K562 (cell line): ENCODE measurements around the gene CIAO2B. TPM values are rescaled to one million over a fixed set of nuclear protein-coding genes. Genes with fewer than 3 reads are reported as not detected.

Source experiments
- ATAC-seq: fragments of 200-7000 bp; cut with Tn5 transposase; 3 replicates; pipeline ENCODE4 v1.9.1; 2020; ENCODE audit warnings: moderate library complexity
- BruUV-seq: library from RNA; stranded (reverse); fragments of 400-500 nt; replicated peaks from 2 replicates; lab custom pipeline; 2021; lab: Mats Ljungman, UMichigan
- CTCF ChIA-PET: fragments of 300-600 bp; formaldehyde crosslinking; extraction: SDS; loops from one replicate; lab custom pipeline; 2021; ENCODE audit warnings: low intra/inter-chr PET ratio; lab: Yijun Ruan, JAX
- POLR2A ChIA-PET: fragments of 300-600, 350-650 bp; sonication (Branson Sonifier 250); formaldehyde crosslinking; extraction: SDS; loops from one replicate; lab custom pipeline; 2021; ENCODE audit warnings: antibody characterized with exemption, inconsistent platforms; lab: Yijun Ruan, JAX
- DNase-seq, 4 experiments: peaks; one replicate each; pipeline versions ENCODE4 v3.0.0 to v3.0.0-alpha.2; 2011 to 2018; ENCODE audit warnings: low spot score in 3 of 4, mixed read lengths in 3 of 4; ENCODE audit errors: extremely low read depth in 1 of 4
- FAIRE-seq: peaks from 2 replicates; lab custom pipeline; 2011; peaks lifted over from hg19 to GRCh38; lab: Jason Lieb, UNC
- H2AFZ ChIP-seq: 2 replicates; pipeline ENCODE4 v1.6.0; 2011; ENCODE audit warnings: low read depth, low read length, control low read depth, inconsistent platforms
- H3K27ac ChIP-seq: fragments of 200-600 bp; 3 replicates; pipeline ENCODE4 v1.8.0; 2011; ENCODE audit warnings: low read depth, mild to moderate bottlenecking, control low read depth, inconsistent platforms, low read length, moderate library complexity, mixed read lengths; ENCODE audit errors: extremely low read depth
- H3K27me3 ChIP-seq, 2 experiments: fragments of 300-600 bp in 1 of 2; 2 replicates in 1 of 2; 3 replicates in 1 of 2; pipeline versions ENCODE4 v1.6.0 to v1.8.0; 2011; ENCODE audit warnings: inconsistent platforms in 2 of 2, low read length in 2 of 2, mild to moderate bottlenecking in 1 of 2, mixed read lengths in 1 of 2, moderate library complexity in 1 of 2; ENCODE audit not compliant: control insufficient read depth in 2 of 2, insufficient read depth in 2 of 2
- H3K36me3 ChIP-seq: fragments of 300-600 bp; 3 replicates; pipeline ENCODE4 v1.8.0; 2011; ENCODE audit warnings: mild to moderate bottlenecking, low read length, inconsistent platforms; ENCODE audit not compliant: control insufficient read depth, insufficient read depth
- H3K4me1 ChIP-seq, 2 experiments: fragments of 200-600 bp in 1 of 2; replicated peaks in 1 of 2; 2 replicates in 1 of 2; 3 replicates in 1 of 2; pipeline versions ENCODE4 v1.5.1 to v1.8.0; 2011; ENCODE audit warnings: inconsistent platforms in 2 of 2, low read length in 2 of 2, mild to moderate bottlenecking in 1 of 2, mixed read lengths in 1 of 2, moderate library complexity in 1 of 2; ENCODE audit not compliant: control insufficient read depth in 2 of 2, insufficient read depth in 2 of 2
- H3K4me2 ChIP-seq: 2 replicates; pipeline ENCODE4 v1.6.1; 2011; ENCODE audit warnings: low read length, control low read depth, inconsistent platforms, mixed read lengths; ENCODE audit not compliant: insufficient read depth
- H3K4me3 ChIP-seq: fragments of 200-600 bp; sonication (generic), shearing (Covaris generic); 2 replicates; pipeline ENCODE4 v1.5.1; 2016; ENCODE audit warnings: control low read depth, inconsistent platforms
- H3K79me2 ChIP-seq: fragments of 200-600 bp; 3 replicates; pipeline ENCODE4 v1.8.0; 2011; ENCODE audit warnings: low read length, inconsistent platforms; ENCODE audit not compliant: control insufficient read depth, insufficient read depth
- H3K9ac ChIP-seq, 2 experiments: 2 replicates each; pipeline versions ENCODE4 v1.6.0 to v1.6.1; 2011; ENCODE audit warnings: low read depth in 2 of 2, low read length in 2 of 2, control low read depth in 1 of 2, inconsistent platforms in 1 of 2, mild to moderate bottlenecking in 1 of 2, mixed read lengths in 1 of 2; ENCODE audit not compliant: insufficient read depth in 1 of 2
- H3K9me1 ChIP-seq: one replicate; pipeline ENCODE4 v1.6.0; 2011; ENCODE audit warnings: inconsistent platforms, mild to moderate bottlenecking, low read length, moderate library complexity; ENCODE audit not compliant: control insufficient read depth, insufficient read depth
- H3K9me3 ChIP-seq: replicated peaks from 2 replicates; pipeline ENCODE4 v1.5.1; 2011; ENCODE audit warnings: low read depth, low read length, inconsistent platforms; ENCODE audit not compliant: control insufficient read depth, insufficient read depth
- H4K20me1 ChIP-seq: replicated peaks from 2 replicates; pipeline ENCODE4 v1.6.1; 2011; ENCODE audit warnings: low read length, inconsistent platforms, mixed read lengths; ENCODE audit not compliant: control insufficient read depth, insufficient read depth
- CCNT2 ChIP-seq: IDR thresholded peaks from 2 replicates; pipeline ENCODE4 v1.6.1; 2011; ENCODE audit warnings: borderline replicate concordance, low read depth, mild to moderate bottlenecking, moderate library complexity, mixed read lengths, low read length; ENCODE audit not compliant: insufficient read length; ENCODE audit errors: extremely low read depth
- EZH2 ChIP-seq: IDR thresholded peaks from 2 replicates; pipeline ENCODE4 v1.6.1; 2012; ENCODE audit warnings: low read depth, mild to moderate bottlenecking, inconsistent platforms, low read length, borderline replicate concordance
- KDM5B ChIP-seq: fragments of 200-600 bp; sonication (generic); IDR thresholded peaks from 2 replicates; pipeline ENCODE4 v1.6.1; 2012; ENCODE audit warnings: low read depth, mild to moderate bottlenecking, moderate library complexity, low read length, control low read depth, inconsistent platforms; ENCODE audit not compliant: insufficient replicate concordance
- L3MBTL2 ChIP-seq: fragments of 450-650 bp; IDR thresholded peaks from 2 replicates; pipeline ENCODE4 v1.6.1; 2016; ENCODE audit warnings: mild to moderate bottlenecking, moderate library complexity
- MAFF ChIP-seq: IDR thresholded peaks from 2 replicates; pipeline ENCODE4 v1.6.1; 2012; ENCODE audit warnings: low read length, improper control_type of control experiment
- MECOM ChIP-seq: fragments of 250-450 bp; sonication (Bioruptor Pico); IDR thresholded peaks from 2 replicates; pipeline ENCODE4 v1.8.0; 2022; ENCODE audit warnings: inconsistent platforms
- RCOR1 ChIP-seq, 2 experiments: IDR thresholded peaks; 2 replicates each; pipeline ENCODE4 v1.6.1; 2012; ENCODE audit warnings: low read depth in 2 of 2, low read length in 2 of 2, borderline replicate concordance in 1 of 2, improper control_type of control experiment in 1 of 2
- TEAD1 ChIP-seq, 2 experiments: fragments of 450-650 bp in 1 of 2; sonication (generic) in 1 of 2; formaldehyde crosslinking; IDR thresholded peaks; 2 replicates each; pipeline versions ENCODE4 v1.4.0 to v1.8.0; 2020 to 2022; ENCODE audit warnings: mild to moderate bottlenecking in 2 of 2, missing genetic modification reagents in 1 of 2
- ZC3H4 ChIP-seq: sonication (generic); formaldehyde crosslinking; IDR thresholded peaks from 2 replicates; pipeline ENCODE4 v1.9.0; 2021; ENCODE audit warnings: missing genetic modification reagents, borderline replicate concordance
- ZNF263 ChIP-seq: sonication (generic); formaldehyde crosslinking; IDR thresholded peaks from 2 replicates; pipeline ENCODE4 v1.8.0; 2022; ENCODE audit warnings: mild to moderate bottlenecking, missing genetic modification reagents, borderline replicate concordance
- whole genome bisulfite sequencing: fragments of 100-300 bp; shearing (Covaris generic); methylation state at CpG from one replicate; pipeline ENCODE4 v1.1.6; 2016; ENCODE audit warnings: low coverage, mixed read lengths; ENCODE audit not compliant: insufficient coverage; ENCODE audit errors: missing lambda C conversion rate; 5-methylcytosine and 5-hydroxymethylcytosine counted together
- in situ Hi-C: fragments of 300-500 bp; cut with MboI; formaldehyde crosslinking; loops from 4 replicates; pipeline ENCODE4 v1.15.0; 2018; ENCODE audit warnings: inconsistent platforms, mixed read lengths
- intact Hi-C: fragments of 100-400 bp; cut with micrococcal nuclease; formaldehyde crosslinking; loops from 2 replicates; pipeline ENCODE4 v1.14.2; 2022
- polyA plus RNA-seq, 8 experiments: library from polyadenylated mRNA; depleted of rRNA in 4 of 8; stranded (reverse) in 5 of 8; unstranded in 3 of 8; fragments of >200 nt; fragmentation: Nextera tagmentation in 2 of 8; fragmentation: Illumina TruSeq in 1 of 8; extraction: Ambion mirVana in 2 of 8; extraction: Trizol in 1 of 8; gene quantifications; 2 replicates each; pipeline versions ENCODE4 v1.2.1 to v1.2.3, GENCODE V29; 2011 to 2014; ENCODE audit warnings: inconsistent platforms in 1 of 8, missing spikeins in 1 of 8
- total RNA-seq, 7 experiments: library from RNA; depleted of rRNA in 6 of 7; stranded (reverse); fragments of >200 nt in 6 of 7; fragmentation: Illumina TruSeq in 2 of 7; extraction: Trizol in 2 of 7; gene quantifications; 2 replicates each; pipeline versions ENCODE4 v1.2.1 to v1.2.3, GENCODE V29; 2011 to 2021; ENCODE audit warnings: low replicate concordance in 1 of 7

The CIAO2B gene
- total and polyA plus RNA-seq, 9 of the 15 experiments (the other 6 are each of a cell fraction or from before 2014, with no cell fraction given), result 86.8 to 182 (median 113) TPM

GRCh38 chr16:66905633-66906539, 28.3 kb downstream of the CIAO2B start (continued):
- TF ChIP-seq MECOM (CRISPR knock-in tag) (no peak), L3MBTL2 (peak; percentile 59; the same call in 1 of the 2 replicates), RCOR1 (IDR thresholded peaks at IDR 0.05; ENCODE audit: borderline replicate concordance in 1 of 2, low read depth in 2 of 2, low read length in 2 of 2) (peak; percentile 14 to 66; a peak in 2 of 4 replicates), MAFF (no peak), CCNT2 (no peak), EZH2 (no peak), ZNF263 (no peak)

DNA sequence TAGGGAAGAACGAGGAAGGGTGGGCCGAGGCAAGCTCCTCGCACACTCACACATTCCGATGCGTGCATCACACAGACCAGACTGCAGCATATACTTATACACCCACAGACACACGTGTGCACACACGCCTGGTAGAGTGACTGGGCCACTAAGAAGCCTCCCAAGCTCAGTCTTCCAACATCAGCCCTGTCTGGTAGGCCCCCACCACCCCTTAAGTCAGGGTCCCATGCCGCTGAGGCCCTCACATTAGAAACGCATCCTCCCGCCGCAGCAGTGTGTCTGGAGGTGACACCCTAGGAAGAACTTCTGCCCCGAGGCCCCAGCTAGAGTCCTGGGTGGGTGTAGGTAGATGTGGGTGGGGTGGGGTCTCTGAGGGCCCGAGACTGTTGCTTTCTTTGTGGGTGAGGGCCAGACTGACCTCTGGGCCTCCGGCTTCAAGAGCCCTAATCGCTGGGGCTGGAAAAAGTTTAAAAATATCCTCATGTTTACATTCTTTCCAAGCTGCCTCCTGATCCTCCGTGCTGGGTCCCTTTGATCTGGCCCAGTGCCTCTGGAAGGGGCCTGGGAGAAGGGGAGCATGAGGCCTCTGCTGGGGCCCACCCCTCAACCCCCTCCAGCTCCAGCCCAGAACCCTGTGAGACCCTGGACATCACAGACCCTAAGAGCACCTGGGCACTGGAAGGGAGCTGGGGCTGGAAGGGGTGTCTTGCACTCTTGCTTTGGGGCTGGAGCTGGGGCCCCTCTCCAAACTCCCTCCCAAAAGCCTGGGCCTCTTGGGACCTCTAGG, 29.2 kb downstream of the CIAO2B start:
- in situ Hi-C loops (no loop called here), intact Hi-C loops (no loop called here)
- peak overlapping the region; percentile 72 for H2AFZ ChIP-seq
- no peak for DNase-seq
- H3K36me3 ChIP-seq, result no peaks in the 10 kb centered on the region
- FAIRE-seq, result no peak
- H3K9me1 ChIP-seq, result no peaks in the 10 kb centered on the region
- no peaks in the 10 kb centered on the region for H3K79me2 ChIP-seq
- ChIA-PET CTCF (no interaction called here), POLR2A (interaction anchor here (0.5 to 1.4 kb wide), 5 partner anchors 12 to 245 kb away, joined by 3 to 9 read pairs (median 3); partner anchors contain the start of gene CDH16)
- H3K27ac ChIP-seq, result no peak overlapping the region
- peaks cover 31 to 54% of the 10 kb centered on the region in 2 experiments for H3K4me1 ChIP-seq
- no TSS peak for BruUV-seq
- H3K4me2 ChIP-seq, result no peak overlapping the region
- peak overlapping the region in 1 of 2 experiments; percentile 80; a peak in 2 of 4 replicates for H3K9ac ChIP-seq
- H3K27me3 ChIP-seq, result no peaks in the 10 kb centered on the region
- TF ChIP-seq KDM5B (no peak), ZC3H4 (CRISPR knock-in tag) (0 out of 2 replicates have a peak, but pooled peaks have one; percentile 15), TEAD1 (CRISPR knock-in tag; IDR thresholded peaks at IDR 0.05) (no peak)
- TF ChIP-seq, all 486 proteins: peak for 1
- ATAC-seq, result no peak
- WGBS, result 72% methylated on average over 16 of the region's 16 CpGs
- Histone ChIP-seq H4K20me1 (no peaks in the 10 kb centered on the region), H3K4me3 (no peak overlapping the region), H3K9me3 (no peaks in the 10 kb centered on the region)
